GM12865 (cell line): ENCODE data around the gene PRKAR1B.

Source experiments
- DNase-seq: peaks from one replicate; pipeline ENCODE4 v3.0.0; 2010; ENCODE audit warnings: low read depth
- H3K4me3 ChIP-seq: 2 replicates; pipeline ENCODE4 v1.5.1; 2011; ENCODE audit warnings: mild to moderate bottlenecking, low read depth, low read length, control low read depth
- CTCF ChIP-seq: IDR thresholded peaks from 2 replicates; pipeline ENCODE4 v1.5.1; 2011; ENCODE audit warnings: low read length, control low read depth, low read depth, inconsistent platforms; ENCODE audit not compliant: insufficient read depth; ENCODE audit errors: missing control alignments

PRKAR1B gene

GRCh38 chr7:696426-696811, 30.7 kb downstream of the PRKAR1B start:
- no peak for DNase-seq
- TF ChIP-seq CTCF: no peak
- H3K4me3 ChIP-seq: no peak overlapping the region

DNA sequence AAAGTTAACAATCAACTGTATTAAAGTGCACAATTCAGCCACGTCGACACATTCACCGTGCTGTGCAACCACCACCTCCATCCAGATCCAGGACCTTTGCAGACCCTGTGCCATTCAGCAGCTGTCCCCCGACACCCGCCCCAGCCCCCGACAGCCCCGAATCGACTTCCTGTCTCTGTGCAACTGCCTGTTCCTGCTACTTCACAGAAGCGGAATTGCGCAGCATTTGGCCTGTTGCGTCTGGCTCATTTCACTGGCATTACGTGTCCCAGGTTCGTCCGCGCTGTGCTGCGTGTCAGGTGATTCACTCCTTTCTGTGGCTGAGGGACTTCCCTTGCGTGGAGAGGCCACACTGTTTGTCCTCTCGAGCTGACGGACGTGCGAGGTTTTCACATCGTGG, 33.8 kb downstream of the PRKAR1B start:
- no peak overlapping the region for H3K4me3 ChIP-seq
- TF ChIP-seq CTCF: no peak
- no peak for DNase-seq

- no peak for TF ChIP-seq CTCF
- DNase-seq: no peak
- no peak overlapping the region for H3K4me3 ChIP-seq
Measured at GRCh38 chr7:691361-692045, 35.6 kb downstream of the PRKAR1B start.

GRCh38 chr7:690478-691360, 36.4 kb downstream of the PRKAR1B start:
- no peak for TF ChIP-seq CTCF
- H3K4me3 ChIP-seq: no peak overlapping the region
- no peak for DNase-seq

DNA sequence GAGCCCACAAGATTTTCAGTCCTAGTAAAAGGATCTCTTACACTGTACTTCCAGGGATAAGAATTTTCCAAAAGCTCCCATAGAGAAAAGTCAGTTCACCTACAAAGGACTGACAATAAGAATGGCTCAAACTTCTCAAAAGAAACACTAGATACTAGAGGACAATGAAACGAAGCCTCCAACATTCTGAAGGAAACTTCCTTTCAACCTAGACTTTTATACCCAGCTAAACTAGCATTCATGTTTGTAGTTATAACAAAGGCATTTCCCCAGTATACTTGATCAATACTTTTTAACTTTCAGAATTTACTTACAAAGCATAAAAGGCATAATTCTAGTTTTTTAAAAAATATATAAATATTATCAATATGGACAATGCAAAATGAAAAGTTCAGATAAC, 41.5 kb downstream of the PRKAR1B start:
- no peak for TF ChIP-seq CTCF
- DNase-seq: no peak
- no peak overlapping the region for H3K4me3 ChIP-seq

DNA sequence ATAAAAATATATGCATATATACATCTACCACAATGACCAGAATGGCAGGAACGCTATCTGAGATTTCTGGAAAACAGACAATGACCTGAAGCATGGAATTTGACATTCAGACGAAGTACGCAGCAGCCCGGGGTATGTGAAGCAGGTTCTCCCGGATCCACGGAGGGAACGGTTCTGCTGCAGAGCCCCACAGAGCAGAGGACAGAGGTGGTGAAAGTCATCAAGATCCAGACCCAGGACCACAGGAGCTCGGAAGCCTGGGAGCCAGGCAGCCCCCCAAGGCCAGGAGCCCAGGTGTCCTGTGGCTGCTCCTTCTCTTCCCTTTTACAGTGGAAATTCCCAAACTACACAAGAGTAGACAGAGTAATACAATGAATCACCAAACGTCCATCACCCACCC, 42.7 kb downstream of the PRKAR1B start:
- no peak overlapping the region for H3K4me3 ChIP-seq
- no peak for TF ChIP-seq CTCF
- no peak for DNase-seq
